ENCODE results near the gene ROBO2. TPM values are rescaled to one million over a fixed set of nuclear protein-coding genes. Genes with fewer than 3 reads are reported as not detected.

Gene ROBO2
- total RNA-seq, 1 donor from 2014 or later = 2.9 TPM

GRCh38 chr3:77605865-77606264, 566.0 kb downstream of the ROBO2 start:
- H3K9me3 ChIP-seq = no peaks in the 10 kb centered on the region
- intact Hi-C loops (cut with DNase I) = no loop called here
- H3K4me1 ChIP-seq = no peaks in the 10 kb centered on the region
- no peak for TF ChIP-seq CTCF (IDR thresholded peaks at IDR 0.05)
- H3K27ac ChIP-seq = no peak overlapping the region
- no peaks in the 10 kb centered on the region for H3K27me3 ChIP-seq
- H3K4me3 ChIP-seq = no peak overlapping the region
- H3K36me3 ChIP-seq = no peaks in the 10 kb centered on the region
- no peak for DNase-seq (ENCODE audit: low spot score in 2 of 2)

GRCh38 chr3:77606372-77606771, 566.5 kb downstream of the ROBO2 start:
- Histone ChIP-seq H3K4me1 (no peaks in the 10 kb centered on the region), H3K4me3 (no peak overlapping the region), H3K27ac (no peak overlapping the region), H3K9me3 (no peaks in the 10 kb centered on the region), H3K27me3 (no peaks in the 10 kb centered on the region), H3K36me3 (no peaks in the 10 kb centered on the region)
- intact Hi-C loops (cut with DNase I) = no loop called here
- TF ChIP-seq CTCF (IDR thresholded peaks at IDR 0.05) = no peak
- no peak for DNase-seq (ENCODE audit: low spot score in 2 of 2)

GRCh38 chr3:77618686-77619085, 578.8 kb downstream of the ROBO2 start:
- H3K4me1 ChIP-seq = no peaks in the 10 kb centered on the region
- no peaks in the 10 kb centered on the region for H3K9me3 ChIP-seq
- H3K4me3 ChIP-seq = no peak overlapping the region
- no peak for DNase-seq (ENCODE audit: low spot score in 2 of 2)
- no peak for TF ChIP-seq CTCF (IDR thresholded peaks at IDR 0.05)
- H3K36me3 ChIP-seq = no peaks in the 10 kb centered on the region
- H3K27ac ChIP-seq = no peak overlapping the region
- no peaks in the 10 kb centered on the region for H3K27me3 ChIP-seq
- intact Hi-C loops (cut with DNase I) = no loop called here

- H3K27ac ChIP-seq = no peak overlapping the region
- DNase-seq (ENCODE audit: low spot score in 2 of 2) = no peak
- TF ChIP-seq CTCF (IDR thresholded peaks at IDR 0.05) = no peak
Measured at GRCh38 chr3:77620009-77620408, 580.1 kb downstream of the ROBO2 start.

GRCh38 chr3:77623500-77623899, 583.6 kb downstream of the ROBO2 start:
- Histone ChIP-seq H3K9me3 (no peaks in the 10 kb centered on the region), H3K27me3 (no peaks in the 10 kb centered on the region), H3K36me3 (no peaks in the 10 kb centered on the region), H3K4me3 (no peak overlapping the region), H3K4me1 (no peaks in the 10 kb centered on the region), H3K27ac (no peak overlapping the region)
- intact Hi-C loops (cut with DNase I) = no loop called here
- TF ChIP-seq CTCF (IDR thresholded peaks at IDR 0.05) = no peak
- DNase-seq (ENCODE audit: low spot score in 2 of 2) = no peak

More at GRCh38 chr3:77620009-77620408, 580.1 kb downstream of the ROBO2 start:
- no peaks in the 10 kb centered on the region for H3K36me3 ChIP-seq
- no peaks in the 10 kb centered on the region for H3K9me3 ChIP-seq
- intact Hi-C loops (cut with DNase I) = no loop called here
- no peaks in the 10 kb centered on the region for H3K27me3 ChIP-seq
- no peak overlapping the region for H3K4me3 ChIP-seq
- no peaks in the 10 kb centered on the region for H3K4me1 ChIP-seq

- intact Hi-C loops (cut with DNase I) = no loop called here
- no peaks in the 10 kb centered on the region for H3K9me3 ChIP-seq
- no peak overlapping the region for H3K27ac ChIP-seq
- H3K36me3 ChIP-seq = no peaks in the 10 kb centered on the region
- no peak overlapping the region for H3K4me3 ChIP-seq
- no peak for DNase-seq (ENCODE audit: low spot score in 2 of 2)
- H3K4me1 ChIP-seq = no peaks in the 10 kb centered on the region
- H3K27me3 ChIP-seq = no peaks in the 10 kb centered on the region
- TF ChIP-seq CTCF (IDR thresholded peaks at IDR 0.05) = no peak
Measured at GRCh38 chr3:77626157-77626556, 586.3 kb downstream of the ROBO2 start.

All from ascending aorta (tissue), 2 donors.